H7 (cell line): Measurements from ENCODE around the gene TPM3. TPM values are rescaled to one million over a fixed set of nuclear protein-coding genes. Genes with fewer than 3 reads are reported as not detected.
"Not testable (repeated sequence)": the region's sequence is repeated elsewhere in the genome, so short reads cannot be mapped to it uniquely, and the experiment has no call there.

Source experiments
- DNase-seq: peaks from one replicate; pipeline ENCODE4 v3.0.0; 2012
- H3K27me3 ChIP-seq: 2 replicates; pipeline ENCODE4 v1.6.0; 2011; ENCODE audit warnings: mild to moderate bottlenecking, low read length; ENCODE audit not compliant: control insufficient read depth, insufficient read depth
- H3K36me3 ChIP-seq: replicated peaks from 2 replicates; pipeline ENCODE4 v1.5.1; 2011; ENCODE audit warnings: low read length; ENCODE audit not compliant: control insufficient read depth, insufficient read depth
- H3K4me3 ChIP-seq: 2 replicates; pipeline ENCODE4 v1.5.1; 2011; ENCODE audit warnings: low read depth, mild to moderate bottlenecking, control low read depth, low read length, moderate library complexity; ENCODE audit not compliant: insufficient read depth
- total RNA-seq: library from RNA; depleted of rRNA; stranded (reverse); fragments of >200 nt; shearing (Covaris generic); gene quantifications from 2 replicates; pipeline ENCODE4 v1.2.3, GENCODE V29; 2014; rRNA removed

Gene TPM3
- total RNA-seq, 1 experiment from 2014 or later: 754 TPM

GRCh38 chr1:154137888-154138287, 54.0 kb downstream of the TPM3 start:
- no peaks in the 10 kb centered on the region for H3K36me3 ChIP-seq
- no peak for DNase-seq
- H3K27me3 ChIP-seq: no peaks in the 10 kb centered on the region
- H3K4me3 ChIP-seq: no peak overlapping the region

GRCh38 chr1:154133256-154133655, 58.6 kb downstream of the TPM3 start:
- no peaks in the 10 kb centered on the region for H3K36me3 ChIP-seq
- DNase-seq: no peak
- H3K27me3 ChIP-seq: no peaks in the 10 kb centered on the region
- no peak overlapping the region for H3K4me3 ChIP-seq

- Histone ChIP-seq H3K4me3 (no peak overlapping the region), H3K27me3 (no peaks in the 10 kb centered on the region), H3K36me3 (no peaks in the 10 kb centered on the region)
- no peak for DNase-seq
Measured at GRCh38 chr1:154129391-154129970, 62.4 kb downstream of the TPM3 start.

GRCh38 chr1:154123205-154123604, 68.7 kb downstream of the TPM3 start:
- DNase-seq, H3K27me3 ChIP-seq, H3K36me3 ChIP-seq, H3K4me3 ChIP-seq: not testable (repeated sequence)

- no peaks in the 10 kb centered on the region for H3K27me3 ChIP-seq
- no peak for DNase-seq
- H3K36me3 ChIP-seq: no peaks in the 10 kb centered on the region
- no peak overlapping the region for H3K4me3 ChIP-seq
Measured at GRCh38 chr1:154117642-154118041, 74.3 kb downstream of the TPM3 start.

- Histone ChIP-seq H3K4me3 (no peak overlapping the region), H3K27me3 (no peaks in the 10 kb centered on the region), H3K36me3 (no peaks in the 10 kb centered on the region)
- no peak for DNase-seq
Measured at GRCh38 chr1:154115180-154115579, 76.7 kb downstream of the TPM3 start.

Other genes with a start within 250 kb of the TPM3 start
- 41.9 and 57.0 TPM in 2 replicates for gene DENND4B, start 245.4 kb downstream of the TPM3 start, total RNA-seq
- gene CRTC2, start 233.5 kb downstream of the TPM3 start, total RNA-seq: 17.1 and 22.4 TPM in 2 replicates
- 310 and 377 TPM in 2 replicates for gene SLC39A1, start 228.6 kb downstream of the TPM3 start, total RNA-seq
- 58.2 and 81.2 TPM in 2 replicates for gene CREB3L4, start 224.2 kb downstream of the TPM3 start, total RNA-seq
- gene JTB, start 214.4 kb downstream of the TPM3 start, total RNA-seq: 202 and 232 TPM in 2 replicates
- gene RAB13, start 205.8 kb downstream of the TPM3 start, total RNA-seq: 50.7 and 57.3 TPM in 2 replicates
- gene RPS27, start 201.3 kb downstream of the TPM3 start, total RNA-seq: 2,701 and 3,425 TPM in 2 replicates
- gene NUP210L, start 37.0 kb downstream of the TPM3 start, total RNA-seq: 0.03 TPM in 1 of 2 replicates, not detected in the other
- not detected in 2 replicates for gene CFAP141, start 14.2 kb upstream of the TPM3 start, total RNA-seq
- 162 and 166 TPM in 2 replicates for gene UBAP2L, start 28.9 kb upstream of the TPM3 start, total RNA-seq
- gene HAX1, start 80.5 kb upstream of the TPM3 start, total RNA-seq: 147 and 188 TPM in 2 replicates
- not detected in 2 replicates for gene AQP10, start 129.0 kb upstream of the TPM3 start, total RNA-seq
- gene ATP8B2, start 133.4 kb upstream of the TPM3 start, total RNA-seq: 62.0 and 73.2 TPM in 2 replicates
- gene IL6R, start 213.2 kb upstream of the TPM3 start, total RNA-seq: 8.6 and 10.3 TPM in 2 replicates